ENCODE measurements around the gene TSPAN6. TPM values are rescaled to one million over a fixed set of nuclear protein-coding genes. Genes with fewer than 3 reads are reported as not detected.

Gene TSPAN6, protein sequence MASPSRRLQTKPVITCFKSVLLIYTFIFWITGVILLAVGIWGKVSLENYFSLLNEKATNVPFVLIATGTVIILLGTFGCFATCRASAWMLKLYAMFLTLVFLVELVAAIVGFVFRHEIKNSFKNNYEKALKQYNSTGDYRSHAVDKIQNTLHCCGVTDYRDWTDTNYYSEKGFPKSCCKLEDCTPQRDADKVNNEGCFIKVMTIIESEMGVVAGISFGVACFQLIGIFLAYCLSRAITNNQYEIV
- 115 TPM for total RNA-seq

GRCh38 chrX:100636321-100636991 lies at the start of gene TSPAN6:
Gene TSPAN6, minus strand, starts transcription at chrX:100636806. Its CDS starts 112 bp downstream, at chrX:100636694.
- peak; percentile 83 for DNase-seq (ENCODE audit: low spot score)

DNA sequence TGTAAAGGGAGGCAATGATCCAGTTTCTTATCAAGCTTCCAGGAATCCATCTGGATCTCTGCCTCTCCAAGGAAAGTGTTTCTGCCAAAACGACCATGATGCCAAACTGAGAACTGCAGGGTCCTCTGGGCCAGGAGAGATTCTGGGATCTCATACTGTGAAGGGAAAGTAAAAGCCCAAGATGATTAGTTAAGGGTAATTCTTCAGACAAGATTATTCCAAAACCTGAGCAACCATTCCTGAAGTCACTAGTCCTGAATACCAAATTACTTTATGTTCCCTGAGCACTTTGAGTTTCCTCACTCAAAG lies 49.3 kb upstream of the TSPAN6 start:
- no peak for DNase-seq (ENCODE audit: low spot score)

DNA sequence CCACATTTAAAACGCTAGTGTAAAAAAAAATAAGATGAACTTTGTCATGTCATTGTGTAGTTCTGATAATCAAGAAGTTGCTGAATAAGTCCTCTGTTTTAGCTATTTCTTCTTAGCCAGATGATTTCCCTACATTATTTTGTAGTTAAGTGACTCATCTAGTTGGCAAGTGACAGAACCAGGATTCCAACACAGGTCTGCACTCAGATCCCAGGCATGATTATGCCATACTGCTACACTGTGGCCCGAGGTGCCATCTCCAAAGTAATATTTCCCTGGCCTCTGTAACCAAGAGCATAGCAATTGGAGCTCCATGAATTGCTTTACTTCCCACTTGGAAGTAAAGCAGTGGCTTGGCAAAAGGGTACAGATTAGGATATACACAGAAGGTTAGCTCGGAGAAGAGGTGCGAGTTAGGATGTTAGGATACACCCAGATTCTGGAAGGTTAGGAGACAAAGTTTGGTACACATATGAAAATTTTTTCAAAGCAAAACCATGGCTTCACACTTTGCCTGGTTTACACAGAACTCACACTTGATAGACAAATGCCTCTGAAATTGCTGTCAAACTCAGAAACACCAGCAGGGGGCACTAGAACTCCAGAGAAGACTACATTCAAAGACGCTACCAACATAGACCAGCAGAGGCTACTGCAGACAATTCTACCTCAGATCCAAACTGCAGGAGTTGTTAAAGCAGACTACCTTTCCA lies 48.8 kb upstream of the TSPAN6 start:
- peak; percentile 75 for DNase-seq (ENCODE audit: low spot score)

GRCh38 chrX:100682939-100683338 lies 46.3 kb upstream of the TSPAN6 start:
- no peak for DNase-seq (ENCODE audit: low spot score)

DNA sequence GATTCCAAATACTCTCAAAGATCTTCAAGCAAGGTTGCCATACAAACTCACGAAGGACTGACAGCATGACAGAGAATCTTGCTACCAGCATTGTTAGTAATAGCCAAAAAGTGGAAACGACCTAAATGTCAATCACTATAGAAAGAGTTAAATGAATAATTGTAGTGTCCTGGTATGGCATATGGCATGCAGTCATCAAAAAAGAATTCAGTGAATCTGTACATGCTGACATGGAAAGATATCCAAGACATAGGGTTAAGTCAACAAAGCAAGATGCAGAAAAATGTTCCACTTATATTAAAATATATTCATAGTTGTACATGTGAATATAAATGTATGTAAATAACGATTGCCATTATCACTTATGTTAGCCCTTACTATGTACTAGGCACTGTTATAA lies 45.0 kb upstream of the TSPAN6 start:
- no peak for DNase-seq (ENCODE audit: low spot score)

- no peak for DNase-seq (ENCODE audit: low spot score)
Measured at GRCh38 chrX:100680756-100681155, 44.1 kb upstream of the TSPAN6 start.

DNA sequence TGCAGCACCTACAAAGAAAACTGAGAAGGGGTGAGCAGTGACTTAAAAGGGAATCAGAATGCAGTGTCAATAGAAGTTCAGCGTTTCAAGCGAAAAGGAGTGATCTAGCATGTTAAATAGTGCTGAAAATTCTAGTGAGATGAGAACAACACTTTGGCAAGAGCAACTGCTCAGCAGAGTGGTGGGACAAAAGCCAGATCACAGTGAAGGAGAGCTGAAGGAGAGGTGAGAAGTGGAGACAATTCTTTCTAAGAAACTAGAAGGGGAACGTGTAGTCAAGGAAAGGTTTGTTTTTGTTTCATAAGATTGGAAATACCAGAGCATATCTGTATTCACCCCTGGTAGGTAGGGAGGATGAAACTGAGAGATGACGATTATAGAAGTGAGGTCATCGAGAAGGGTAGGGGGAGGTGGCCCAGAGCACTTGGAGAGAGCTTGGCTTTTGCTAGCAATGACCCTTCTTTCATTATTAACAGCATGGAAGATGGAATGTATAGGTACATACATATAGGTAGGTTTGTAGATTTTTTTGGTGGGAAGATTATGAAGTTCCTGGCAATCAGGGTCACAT lies 41.1 kb upstream of the TSPAN6 start:
- DNase-seq (ENCODE audit: low spot score) = no peak

GRCh38 chrX:100674705-100675104 lies 38.1 kb upstream of the TSPAN6 start:
- no peak for DNase-seq (ENCODE audit: low spot score)

DNA sequence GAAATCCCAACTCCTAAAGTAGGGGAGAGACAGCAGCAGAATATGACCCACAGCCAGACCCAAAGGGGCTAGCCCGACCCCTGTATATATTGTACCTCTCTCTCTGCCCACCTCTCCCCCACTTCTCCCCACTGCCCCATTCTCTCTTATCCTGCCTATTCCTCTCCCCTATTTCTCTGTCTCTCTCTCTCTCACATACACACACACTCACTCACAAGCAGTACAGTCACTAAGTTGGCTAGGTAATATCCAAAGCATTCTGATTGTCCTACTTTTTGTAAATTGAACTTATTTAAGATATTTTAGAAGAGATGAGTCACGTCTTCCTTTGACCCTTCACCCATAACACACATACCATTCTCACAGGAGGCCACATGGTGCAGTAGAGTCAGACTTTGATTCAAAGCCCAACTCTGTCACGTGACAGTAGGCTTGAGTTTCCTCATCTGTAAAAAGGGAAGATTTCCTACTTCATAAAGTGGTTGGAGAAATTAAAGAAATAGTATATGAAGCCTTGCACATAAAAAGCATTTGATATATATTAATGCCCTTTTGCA lies 36.9 kb upstream of the TSPAN6 start:
- no peak for DNase-seq (ENCODE audit: low spot score)

DNA sequence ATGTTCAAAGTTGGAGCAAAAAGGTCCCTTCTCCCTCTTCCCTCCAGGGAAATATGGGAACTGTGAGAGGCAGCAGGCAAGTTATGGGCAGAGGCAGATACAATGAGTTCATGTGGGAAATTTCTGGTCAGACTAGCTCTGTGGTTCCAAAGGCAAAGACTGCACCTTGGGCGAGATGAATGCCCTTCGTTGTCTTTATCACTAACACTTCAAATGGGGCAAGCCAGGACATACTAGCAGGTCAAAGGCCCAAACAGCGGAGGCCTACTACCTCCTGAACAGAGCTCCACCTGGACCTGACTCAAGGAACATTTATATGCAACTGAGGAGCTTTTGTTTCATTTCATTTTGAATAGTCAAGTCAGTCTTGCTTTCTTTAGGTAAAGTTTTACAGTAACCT lies 36.4 kb upstream of the TSPAN6 start:
- DNase-seq (ENCODE audit: low spot score) = no peak

DNA sequence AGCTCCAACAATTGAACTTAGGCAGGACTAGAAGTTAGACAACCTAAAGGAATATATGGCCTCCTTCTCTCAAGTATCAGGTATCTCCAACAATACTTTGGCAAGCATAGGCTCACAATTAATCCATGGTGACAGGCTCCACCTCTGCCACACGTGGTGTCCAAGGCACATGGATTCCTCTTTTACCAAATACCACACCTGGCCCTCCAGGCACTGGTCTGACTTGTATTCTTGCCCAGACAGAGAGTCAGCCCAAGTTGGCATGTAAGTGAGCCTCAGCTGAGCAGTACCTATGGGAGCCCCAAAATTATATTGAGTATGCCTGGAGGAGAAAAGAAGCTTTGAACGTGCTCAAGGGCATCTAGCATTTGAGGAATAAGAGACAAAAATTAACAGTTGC lies 27.0 kb upstream of the TSPAN6 start:
- DNase-seq (ENCODE audit: low spot score) = no peak

GRCh38 chrX:100662796-100663195 lies 26.2 kb upstream of the TSPAN6 start:
- DNase-seq (ENCODE audit: low spot score) = no peak

GRCh38 chrX:100662170-100662569 lies 25.6 kb upstream of the TSPAN6 start:
- no peak for DNase-seq (ENCODE audit: low spot score)

- DNase-seq (ENCODE audit: low spot score) = no peak
Measured at GRCh38 chrX:100659431-100660137, 23.0 kb upstream of the TSPAN6 start.

GRCh38 chrX:100658941-100659381 lies 22.4 kb upstream of the TSPAN6 start:
- DNase-seq (ENCODE audit: low spot score) = no peak

DNA sequence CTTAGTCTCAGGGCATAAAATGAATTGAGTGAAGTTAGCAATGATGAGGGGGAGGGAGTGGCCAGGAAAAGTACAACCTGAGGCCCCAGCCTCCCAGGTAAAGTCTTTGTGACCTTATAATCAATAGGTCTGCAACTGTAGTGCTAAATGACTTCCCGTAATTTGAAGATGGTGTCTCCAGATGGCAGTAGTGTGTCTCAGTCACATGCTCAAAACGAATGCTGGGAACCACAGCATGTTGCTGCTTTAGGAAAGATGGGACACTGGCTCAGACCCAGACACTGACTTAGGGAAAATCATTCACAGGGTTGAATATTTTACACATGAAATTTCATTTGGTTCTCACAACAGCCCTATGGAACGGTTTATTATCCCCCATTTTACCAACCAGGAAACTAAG lies 17.7 kb upstream of the TSPAN6 start:
- DNase-seq (ENCODE audit: low spot score) = no peak

GRCh38 chrX:100652266-100652665 lies 15.7 kb upstream of the TSPAN6 start:
- DNase-seq (ENCODE audit: low spot score) = no peak

DNA sequence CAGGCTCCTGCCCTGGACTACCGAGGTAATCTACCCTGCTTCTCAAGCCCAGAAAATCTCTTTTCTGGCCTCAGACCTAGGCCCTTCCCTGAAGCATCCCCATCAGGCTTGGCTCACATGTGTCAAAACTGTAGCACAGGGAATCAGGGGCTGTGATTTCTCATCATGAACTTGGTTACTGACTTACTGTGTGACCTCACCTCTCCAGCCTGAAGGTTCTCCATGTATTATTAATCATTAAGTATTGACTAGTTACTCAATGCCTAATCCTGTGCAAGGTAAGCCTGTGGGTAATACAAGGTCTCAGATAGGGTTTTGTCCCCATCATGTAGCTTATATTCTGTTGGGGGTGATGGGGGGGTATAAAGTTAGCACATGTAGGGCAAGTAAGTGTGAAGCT lies 14.2 kb upstream of the TSPAN6 start:
- DNase-seq (ENCODE audit: low spot score) = no peak

DNA sequence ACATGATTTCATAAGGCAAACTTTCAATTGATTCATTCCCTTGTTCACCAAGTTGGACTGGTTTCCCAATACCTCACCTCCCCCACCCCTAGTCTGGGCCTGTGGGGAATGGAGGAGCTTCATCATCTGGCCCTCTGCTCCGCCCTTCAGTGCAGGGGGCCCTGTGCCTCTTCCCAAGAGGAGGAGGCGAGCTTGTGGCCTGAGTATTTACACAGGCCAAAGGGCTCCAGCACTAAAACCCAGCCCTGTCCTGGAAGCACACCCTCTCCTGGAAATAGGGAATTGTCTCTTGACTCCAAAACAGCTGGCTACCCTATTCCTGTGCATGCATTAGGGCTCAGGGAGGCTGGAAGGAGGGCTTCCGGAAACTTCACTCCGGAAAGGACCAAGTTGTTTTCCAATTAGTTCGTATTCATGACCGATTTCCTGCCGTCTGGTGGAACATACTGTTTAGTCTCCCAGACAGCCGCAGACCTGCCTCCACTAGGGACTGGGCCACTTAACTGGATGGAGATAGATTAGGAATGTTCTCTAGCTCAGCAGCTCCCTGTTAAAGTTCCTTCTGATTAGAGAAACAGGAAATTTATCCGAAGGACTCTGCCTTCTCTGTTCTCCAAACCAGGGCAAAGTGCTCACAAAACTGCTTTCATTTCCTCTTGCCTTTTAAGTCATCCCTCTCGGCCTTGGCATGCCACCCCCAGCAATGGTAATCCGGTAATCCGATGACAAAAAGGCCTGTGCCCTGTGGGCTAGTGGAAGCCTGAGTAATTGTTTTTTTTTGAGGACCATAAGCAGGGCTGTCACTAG lies 13.1 kb upstream of the TSPAN6 start:
- peak; percentile 69 for DNase-seq (ENCODE audit: low spot score)

GRCh38 chrX:100648458-100649417 lies 12.1 kb upstream of the TSPAN6 start:
- no peak for DNase-seq (ENCODE audit: low spot score)
